ENCODE results near the gene LPCAT1. TPM values are rescaled to one million over a fixed set of nuclear protein-coding genes. Genes with fewer than 3 reads are reported as not detected.

Gene LPCAT1
- total and polyA plus RNA-seq, 2 of the 13 experiments (the other 11 are each of a cell fraction or from before 2014, with no cell fraction given), result 29.8 to 90.6 TPM

GRCh38 chr5:1461396-1461795 lies 62.4 kb downstream of the LPCAT1 start:
- intact Hi-C loops (cut with micrococcal nuclease; ENCODE audit: unreplicated experiment), result no loop called here
- TF ChIP-seq ZNF432 (CRISPR knock-in tag; IDR thresholded peaks at IDR 0.05; ENCODE audit: borderline replicate concordance) (no peak), STAT5B (CRISPR knock-in tag; IDR thresholded peaks at IDR 0.05) (no peak), FOXA3 (CRISPR knock-in tag; IDR thresholded peaks at IDR 0.05) (no peak), MATR3 (CRISPR knock-in tag; IDR thresholded peaks at IDR 0.05) (no peak), PLSCR1 (CRISPR knock-in tag; IDR thresholded peaks at IDR 0.05; ENCODE audit: borderline replicate concordance) (no peak), U2AF1 (optimal IDR thresholded peaks at IDR 0.05; ENCODE audit: low read depth, low read length) (no peak), ZNF335 (CRISPR knock-in tag; IDR thresholded peaks at IDR 0.05) (no peak), ARNT2 (CRISPR knock-in tag; IDR thresholded peaks at IDR 0.05; ENCODE audit: low read depth) (no peak), CBX2 (IDR thresholded peaks at IDR 0.05; ENCODE audit: low read depth, low read length) (no peak), CBX2 (CRISPR knock-in tag; IDR thresholded peaks at IDR 0.05; ENCODE audit: low read depth) (no peak), KLF13 (CRISPR knock-in tag; IDR thresholded peaks at IDR 0.05) (no peak)
- TF ChIP-seq, protein P1, sequence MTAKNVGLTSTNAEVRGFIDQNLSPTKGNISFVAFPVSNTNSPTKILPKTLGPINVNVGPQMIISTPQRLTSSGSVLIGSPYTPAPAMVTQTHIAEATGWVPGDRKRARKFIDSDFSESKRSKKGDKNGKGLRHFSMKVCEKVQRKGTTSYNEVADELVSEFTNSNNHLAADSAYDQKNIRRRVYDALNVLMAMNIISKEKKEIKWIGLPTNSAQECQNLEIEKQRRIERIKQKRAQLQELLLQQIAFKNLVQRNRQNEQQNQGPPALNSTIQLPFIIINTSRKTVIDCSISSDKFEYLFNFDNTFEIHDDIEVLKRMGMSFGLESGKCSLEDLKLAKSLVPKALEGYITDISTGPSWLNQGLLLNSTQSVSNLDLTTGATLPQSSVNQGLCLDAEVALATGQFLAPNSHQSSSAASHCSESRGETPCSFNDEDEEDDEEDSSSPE (CRISPR knock-in tag; IDR thresholded peaks at IDR 0.05), result no peak
- TF ChIP-seq, protein P2, sequence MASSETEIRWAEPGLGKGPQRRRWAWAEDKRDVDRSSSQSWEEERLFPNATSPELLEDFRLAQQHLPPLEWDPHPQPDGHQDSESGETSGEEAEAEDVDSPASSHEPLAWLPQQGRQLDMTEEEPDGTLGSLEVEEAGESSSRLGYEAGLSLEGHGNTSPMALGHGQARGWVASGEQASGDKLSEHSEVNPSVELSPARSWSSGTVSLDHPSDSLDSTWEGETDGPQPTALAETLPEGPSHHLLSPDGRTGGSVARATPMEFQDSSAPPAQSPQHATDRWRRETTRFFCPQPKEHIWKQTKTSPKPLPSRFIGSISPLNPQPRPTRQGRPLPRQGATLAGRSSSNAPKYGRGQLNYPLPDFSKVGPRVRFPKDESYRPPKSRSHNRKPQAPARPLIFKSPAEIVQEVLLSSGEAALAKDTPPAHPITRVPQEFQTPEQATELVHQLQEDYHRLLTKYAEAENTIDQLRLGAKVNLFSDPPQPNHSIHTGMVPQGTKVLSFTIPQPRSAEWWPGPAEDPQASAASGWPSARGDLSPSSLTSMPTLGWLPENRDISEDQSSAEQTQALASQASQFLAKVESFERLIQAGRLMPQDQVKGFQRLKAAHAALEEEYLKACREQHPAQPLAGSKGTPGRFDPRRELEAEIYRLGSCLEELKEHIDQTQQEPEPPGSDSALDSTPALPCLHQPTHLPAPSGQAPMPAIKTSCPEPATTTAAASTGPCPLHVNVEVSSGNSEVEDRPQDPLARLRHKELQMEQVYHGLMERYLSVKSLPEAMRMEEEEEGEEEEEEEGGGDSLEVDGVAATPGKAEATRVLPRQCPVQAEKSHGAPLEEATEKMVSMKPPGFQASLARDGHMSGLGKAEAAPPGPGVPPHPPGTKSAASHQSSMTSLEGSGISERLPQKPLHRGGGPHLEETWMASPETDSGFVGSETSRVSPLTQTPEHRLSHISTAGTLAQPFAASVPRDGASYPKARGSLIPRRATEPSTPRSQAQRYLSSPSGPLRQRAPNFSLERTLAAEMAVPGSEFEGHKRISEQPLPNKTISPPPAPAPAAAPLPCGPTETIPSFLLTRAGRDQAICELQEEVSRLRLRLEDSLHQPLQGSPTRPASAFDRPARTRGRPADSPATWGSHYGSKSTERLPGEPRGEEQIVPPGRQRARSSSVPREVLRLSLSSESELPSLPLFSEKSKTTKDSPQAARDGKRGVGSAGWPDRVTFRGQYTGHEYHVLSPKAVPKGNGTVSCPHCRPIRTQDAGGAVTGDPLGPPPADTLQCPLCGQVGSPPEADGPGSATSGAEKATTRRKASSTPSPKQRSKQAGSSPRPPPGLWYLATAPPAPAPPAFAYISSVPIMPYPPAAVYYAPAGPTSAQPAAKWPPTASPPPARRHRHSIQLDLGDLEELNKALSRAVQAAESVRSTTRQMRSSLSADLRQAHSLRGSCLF (CRISPR knock-in tag; IDR thresholded peaks at IDR 0.05; ENCODE audit: borderline replicate concordance), result no peak
- TF ChIP-seq, protein P3, sequence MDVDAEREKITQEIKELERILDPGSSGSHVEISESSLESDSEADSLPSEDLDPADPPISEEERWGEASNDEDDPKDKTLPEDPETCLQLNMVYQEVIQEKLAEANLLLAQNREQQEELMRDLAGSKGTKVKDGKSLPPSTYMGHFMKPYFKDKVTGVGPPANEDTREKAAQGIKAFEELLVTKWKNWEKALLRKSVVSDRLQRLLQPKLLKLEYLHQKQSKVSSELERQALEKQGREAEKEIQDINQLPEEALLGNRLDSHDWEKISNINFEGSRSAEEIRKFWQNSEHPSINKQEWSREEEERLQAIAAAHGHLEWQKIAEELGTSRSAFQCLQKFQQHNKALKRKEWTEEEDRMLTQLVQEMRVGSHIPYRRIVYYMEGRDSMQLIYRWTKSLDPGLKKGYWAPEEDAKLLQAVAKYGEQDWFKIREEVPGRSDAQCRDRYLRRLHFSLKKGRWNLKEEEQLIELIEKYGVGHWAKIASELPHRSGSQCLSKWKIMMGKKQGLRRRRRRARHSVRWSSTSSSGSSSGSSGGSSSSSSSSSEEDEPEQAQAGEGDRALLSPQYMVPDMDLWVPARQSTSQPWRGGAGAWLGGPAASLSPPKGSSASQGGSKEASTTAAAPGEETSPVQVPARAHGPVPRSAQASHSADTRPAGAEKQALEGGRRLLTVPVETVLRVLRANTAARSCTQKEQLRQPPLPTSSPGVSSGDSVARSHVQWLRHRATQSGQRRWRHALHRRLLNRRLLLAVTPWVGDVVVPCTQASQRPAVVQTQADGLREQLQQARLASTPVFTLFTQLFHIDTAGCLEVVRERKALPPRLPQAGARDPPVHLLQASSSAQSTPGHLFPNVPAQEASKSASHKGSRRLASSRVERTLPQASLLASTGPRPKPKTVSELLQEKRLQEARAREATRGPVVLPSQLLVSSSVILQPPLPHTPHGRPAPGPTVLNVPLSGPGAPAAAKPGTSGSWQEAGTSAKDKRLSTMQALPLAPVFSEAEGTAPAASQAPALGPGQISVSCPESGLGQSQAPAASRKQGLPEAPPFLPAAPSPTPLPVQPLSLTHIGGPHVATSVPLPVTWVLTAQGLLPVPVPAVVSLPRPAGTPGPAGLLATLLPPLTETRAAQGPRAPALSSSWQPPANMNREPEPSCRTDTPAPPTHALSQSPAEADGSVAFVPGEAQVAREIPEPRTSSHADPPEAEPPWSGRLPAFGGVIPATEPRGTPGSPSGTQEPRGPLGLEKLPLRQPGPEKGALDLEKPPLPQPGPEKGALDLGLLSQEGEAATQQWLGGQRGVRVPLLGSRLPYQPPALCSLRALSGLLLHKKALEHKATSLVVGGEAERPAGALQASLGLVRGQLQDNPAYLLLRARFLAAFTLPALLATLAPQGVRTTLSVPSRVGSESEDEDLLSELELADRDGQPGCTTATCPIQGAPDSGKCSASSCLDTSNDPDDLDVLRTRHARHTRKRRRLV (CRISPR knock-in tag; IDR thresholded peaks at IDR 0.05), result no peak

More at GRCh38 chr5:1461396-1461795, 62.4 kb downstream of the LPCAT1 start:
- ChIA-PET POLR2A (no interaction called here), CTCF (ENCODE audit: low intra/inter-chr PET ratio, low total read pairs) (no interaction called here)
- no TSS peak for BruUV-seq (replicated peaks)
- peaks cover 5 to 20% of the 10 kb centered on the region in 2 experiments; a peak in 4 of 5 replicates for H3K36me3 ChIP-seq (replicated peaks in 1 of 2; ENCODE audit: control insufficient read depth in 1 of 2, insufficient read depth in 2 of 2, low read length in 2 of 2)
- H3K4me3 ChIP-seq (replicated peaks in 1 of 3; ENCODE audit: insufficient read depth in 1 of 3, low read depth in 2 of 3, low read length in 3 of 3), result no peak overlapping the region
- WGBS (ENCODE audit: low lambda C conversion rate), result 94% methylated on average over 10 of the region's 10 CpGs
- H3K27me3 ChIP-seq (ENCODE audit: control insufficient read depth in 1 of 2, insufficient read depth in 2 of 2, low read length in 2 of 2), result no peaks in the 10 kb centered on the region
- no peaks in the 10 kb centered on the region for H3K79me2 ChIP-seq (ENCODE audit: insufficient read depth, low read length)
- no peak overlapping the region for H3K27ac ChIP-seq (ENCODE audit: extremely low read length, insufficient read depth, low read length)
- FAIRE-seq, result no peak
- no peak for ATAC-seq
- no peaks in the 10 kb centered on the region for H3K4me1 ChIP-seq (ENCODE audit: insufficient read depth, low read length)
- H4K20me1 ChIP-seq (ENCODE audit: insufficient read depth, low read length), result peaks cover 4% of the 10 kb centered on the region; the same call in 1 of the 2 replicates
- in situ Hi-C loops (cut with HindIII; ENCODE audit: extremely low pct_ligation_motif_present, low pct_unique_long_range_greater_than_20kb), result no loop called here
- DNase-seq (ENCODE audit: low spot score), result no peak
- no peak overlapping the region for H2AFZ ChIP-seq (ENCODE audit: low read length)
- H3K9ac ChIP-seq (ENCODE audit: insufficient read depth, low read depth, low read length), result no peak overlapping the region
- peaks cover 16% of the 10 kb centered on the region for H3K9me3 ChIP-seq (ENCODE audit: low read length)
- H3K4me2 ChIP-seq (ENCODE audit: low read depth, low read length), result no peak overlapping the region

Data from HepG2 (cell line).